ENCODE results near the gene TRAM1L1.

TRAM1L1 gene

GRCh38 chr4:117084866-117085701 lies at the start of gene TRAM1L1:
Gene TRAM1L1, minus strand, starts transcription at chr4:117085576. Its CDS starts 183 bp downstream, at chr4:117085393.
- no peak for DNase-seq

- no peak for DNase-seq
Observed at GRCh38 chr4:117134386-117134785, 49.0 kb upstream of the TRAM1L1 start.

GRCh38 chr4:117096886-117097285 lies 11.5 kb upstream of the TRAM1L1 start:
- DNase-seq: no peak

GRCh38 chr4:117096462-117096861 lies 11.1 kb upstream of the TRAM1L1 start:
- no peak for DNase-seq

GRCh38 chr4:117093571-117093970 lies 8.2 kb upstream of the TRAM1L1 start:
- DNase-seq: no peak

- DNase-seq: no peak
Observed at GRCh38 chr4:117077760-117078159, 7.6 kb downstream of the TRAM1L1 start.

- DNase-seq: no peak
Observed at GRCh38 chr4:117068120-117068519, 17.3 kb downstream of the TRAM1L1 start.

- DNase-seq: no peak
Observed at GRCh38 chr4:117063961-117064696, 21.2 kb downstream of the TRAM1L1 start.

- DNase-seq: no peak
Observed at GRCh38 chr4:117042962-117043361, 42.4 kb downstream of the TRAM1L1 start.

Data from CD4-positive, alpha-beta T cell treated with Interleukin-21 for 1 hour (primary cell).